HepG2 (cell line): ENCODE results near the gene CASD1. TPM values are rescaled to one million over a fixed set of nuclear protein-coding genes. Genes with fewer than 3 reads are reported as not detected.

ENCODE experiments used
- BORCS8-MEF2B ChIP-seq: sonication (generic); formaldehyde crosslinking; IDR thresholded peaks from 2 replicates; pipeline ENCODE4 v1.8.0; 2022; ENCODE audit warnings: mild to moderate bottlenecking, missing genetic modification reagents
- CBFB ChIP-seq: sonication (generic); formaldehyde crosslinking; IDR thresholded peaks from 2 replicates; pipeline ENCODE4 v1.4.0; 2020; ENCODE audit warnings: missing genetic modification reagents
- DPF2 ChIP-seq: sonication (generic); formaldehyde crosslinking; IDR thresholded peaks from 2 replicates; pipeline ENCODE4 v1.4.0; 2020; ENCODE audit warnings: mild to moderate bottlenecking, low read depth, missing genetic modification reagents, borderline replicate concordance
- FOXA3 ChIP-seq: IDR thresholded peaks from 2 replicates; pipeline ENCODE4 v1.6.1; 2016; ENCODE audit warnings: missing genetic modification reagents, missing compliant biosample characterization
- GABPB1 ChIP-seq: IDR thresholded peaks from 2 replicates; pipeline ENCODE4 v1.6.1; 2016; ENCODE audit warnings: mild to moderate bottlenecking, missing genetic modification reagents, moderate library complexity, missing compliant biosample characterization
- HOXA5 ChIP-seq: sonication (generic); formaldehyde crosslinking; IDR thresholded peaks from 2 replicates; pipeline ENCODE4 v1.4.0; 2020; ENCODE audit warnings: missing genetic modification reagents
- KDM6A ChIP-seq: IDR thresholded peaks from 2 replicates; pipeline ENCODE4 v1.6.1; 2016; ENCODE audit warnings: low read depth
- MAX ChIP-seq: IDR thresholded peaks from 2 replicates; pipeline ENCODE4 v1.6.1; 2012; ENCODE audit warnings: inconsistent platforms
- NR2C2 ChIP-seq: sonication (generic); formaldehyde crosslinking; IDR thresholded peaks from 2 replicates; pipeline ENCODE4 v1.4.0; 2020; ENCODE audit warnings: missing genetic modification reagents, mild to moderate bottlenecking, moderate library complexity, borderline replicate concordance
- PITX1 ChIP-seq: sonication (generic); formaldehyde crosslinking; IDR thresholded peaks from 2 replicates; pipeline ENCODE4 v1.5.1; 2020; ENCODE audit warnings: mild to moderate bottlenecking, missing genetic modification reagents
- TARDBP ChIP-seq: sonication (generic); formaldehyde crosslinking; IDR thresholded peaks from 2 replicates; pipeline ENCODE4 v1.8.0; 2022; ENCODE audit warnings: mild to moderate bottlenecking, missing genetic modification reagents
- ZFY ChIP-seq: sonication (generic); formaldehyde crosslinking; IDR thresholded peaks from 2 replicates; pipeline ENCODE4 v1.4.0; 2020; ENCODE audit warnings: missing genetic modification reagents
- ZNF138 ChIP-seq: sonication (generic); formaldehyde crosslinking; IDR thresholded peaks from 2 replicates; pipeline ENCODE4 v1.5.0; 2020; ENCODE audit warnings: mild to moderate bottlenecking, low read depth, missing genetic modification reagents
- ZNF256 ChIP-seq: sonication (generic); formaldehyde crosslinking; conservative IDR thresholded peaks from 2 replicates; pipeline ENCODE4 v1.4.0; 2020; ENCODE audit warnings: missing genetic modification reagents
- ZNF296 ChIP-seq: sonication (generic); formaldehyde crosslinking; conservative IDR thresholded peaks from 2 replicates; pipeline ENCODE4 v1.5.0; 2020; ENCODE audit warnings: mild to moderate bottlenecking, missing genetic modification reagents
- ZNF44 ChIP-seq: sonication (generic); formaldehyde crosslinking; IDR thresholded peaks from 2 replicates; pipeline ENCODE4 v1.5.1; 2020; ENCODE audit warnings: mild to moderate bottlenecking, missing genetic modification reagents
- ZNF556 ChIP-seq: sonication (generic); formaldehyde crosslinking; IDR thresholded peaks from 2 replicates; pipeline ENCODE4 v1.4.0; 2020; ENCODE audit warnings: mild to moderate bottlenecking, missing genetic modification reagents, borderline replicate concordance
- ZNF670 ChIP-seq: sonication (generic); formaldehyde crosslinking; IDR thresholded peaks from 2 replicates; pipeline ENCODE4 v1.8.0; 2022; ENCODE audit warnings: mild to moderate bottlenecking, missing genetic modification reagents, borderline replicate concordance
- ZNF780A ChIP-seq: sonication (generic); formaldehyde crosslinking; IDR thresholded peaks from 2 replicates; pipeline ENCODE4 v1.8.0; 2022; ENCODE audit warnings: mild to moderate bottlenecking, missing genetic modification reagents, moderate library complexity
- ZNF781 ChIP-seq: sonication (generic); formaldehyde crosslinking; IDR thresholded peaks from 2 replicates; pipeline ENCODE4 v1.5.1; 2020; ENCODE audit warnings: borderline replicate concordance, mild to moderate bottlenecking, missing genetic modification reagents; ENCODE audit errors: not compliant biosample characterization
- ZNF790 ChIP-seq: sonication (generic); formaldehyde crosslinking; IDR thresholded peaks from 2 replicates; pipeline ENCODE4 v1.8.0; 2022; ENCODE audit warnings: missing genetic modification reagents, mild to moderate bottlenecking, borderline replicate concordance
- polyA plus RNA-seq, 8 experiments: library from polyadenylated mRNA; depleted of rRNA in 3 of 8; stranded (reverse) in 7 of 8; unstranded in 1 of 8; fragments of >200 nt; fragmentation: Illumina TruSeq in 4 of 8; extraction: Trizol in 4 of 8; gene quantifications; 2 replicates each; pipeline versions ENCODE4 v1.2.1 to v1.2.3, GENCODE V29; 2011 to 2016; ENCODE audit warnings: low read depth in 4 of 8, missing spikeins in 1 of 8, mixed read lengths in 1 of 8; ENCODE audit not compliant: insufficient read depth in 1 of 8
- total RNA-seq, 5 experiments: library from RNA; depleted of rRNA; stranded (reverse); fragments of >200 nt; fragmentation: Illumina TruSeq; extraction: Trizol; gene quantifications; 2 replicates each; pipeline ENCODE4 v1.2.3, GENCODE V29; 2016; ENCODE audit warnings: low read depth in 1 of 5
- TF ChIP-seq, protein P1 (sequence below): sonication (generic); formaldehyde crosslinking; IDR thresholded peaks from 2 replicates; pipeline ENCODE4 v1.4.0; 2020; ENCODE audit warnings: missing genetic modification reagents, borderline replicate concordance
- TF ChIP-seq, protein P2 (sequence below): sonication (generic); formaldehyde crosslinking; IDR thresholded peaks from 2 replicates; pipeline ENCODE4 v1.4.0; 2020; ENCODE audit warnings: missing genetic modification reagents
- TF ChIP-seq, protein P3 (sequence below): sonication (generic); formaldehyde crosslinking; IDR thresholded peaks from 2 replicates; pipeline ENCODE4 v1.8.0; 2022; ENCODE audit warnings: mild to moderate bottlenecking, missing genetic modification reagents; ENCODE audit not compliant: insufficient replicate concordance

CASD1 gene
- total and polyA plus RNA-seq, 2 of the 13 experiments (the other 11 are each of a cell fraction or from before 2014, with no cell fraction given), result 22.9 to 32.6 TPM

DNA sequence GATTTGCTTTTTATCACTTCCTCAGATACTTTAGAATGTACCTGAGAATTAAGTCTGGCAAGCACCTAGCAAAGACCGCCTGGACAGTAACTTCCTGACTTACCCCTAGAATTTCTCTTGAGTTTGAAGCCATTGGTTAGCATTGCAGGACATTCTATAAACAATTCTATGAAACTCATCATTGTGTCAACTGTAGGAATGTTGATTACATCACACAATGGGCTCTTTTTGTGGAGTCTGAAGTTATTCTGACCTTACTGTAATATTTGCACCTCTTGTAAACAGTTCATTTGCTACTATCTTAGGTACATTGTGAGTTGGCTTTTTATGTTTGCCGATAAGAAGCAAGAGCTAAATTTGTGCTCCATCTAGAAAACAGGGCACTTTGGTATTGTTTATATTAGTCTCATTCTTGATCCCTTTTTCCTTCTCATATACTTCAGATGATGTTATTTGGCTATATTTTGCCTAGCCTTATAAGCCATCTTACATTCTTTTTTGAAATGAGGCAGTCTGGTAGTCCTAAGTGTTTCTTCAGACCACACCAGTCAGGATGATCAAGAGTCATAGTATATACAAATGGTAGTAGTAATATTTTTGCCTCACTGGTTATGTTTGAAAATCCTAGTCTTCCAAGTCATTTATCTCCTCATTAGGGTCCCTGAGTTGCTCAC, 52.4 kb downstream of the CASD1 start (continued):
- TF ChIP-seq ZNF556 (CRISPR knock-in tag) (no peak; the same call in 1 of the 2 replicates), ZNF781 (CRISPR knock-in tag) (no peak), ZNF790 (CRISPR knock-in tag) (no peak), KDM6A (CRISPR knock-in tag) (peak; percentile 68), FOXA3 (peak; percentile 98), BORCS8-MEF2B (no peak), NR2C2 (no peak; the same call in 1 of the 2 replicates), DPF2 (CRISPR knock-in tag) (peak; percentile 84), PITX1 (CRISPR knock-in tag) (no peak), ZNF44 (0 out of 2 replicates have a peak, but pooled peaks have one; percentile 27), ZNF780A (CRISPR knock-in tag) (no peak), ZNF138 (CRISPR knock-in tag) (no peak), CBFB (CRISPR knock-in tag) (peak; percentile 63; the same call in 1 of the 2 replicates), ZFY (CRISPR knock-in tag) (no peak), GABPB1 (CRISPR knock-in tag) (no peak), MAX (0 out of 2 replicates have a peak, but pooled peaks have one; percentile 17), ZNF296 (no peak), ZNF670 (CRISPR knock-in tag) (no peak), TARDBP (CRISPR knock-in tag) (peak; percentile 66), ZNF256 (CRISPR knock-in tag) (no peak), HOXA5 (peak; percentile 73)
- TF ChIP-seq, protein P1, sequence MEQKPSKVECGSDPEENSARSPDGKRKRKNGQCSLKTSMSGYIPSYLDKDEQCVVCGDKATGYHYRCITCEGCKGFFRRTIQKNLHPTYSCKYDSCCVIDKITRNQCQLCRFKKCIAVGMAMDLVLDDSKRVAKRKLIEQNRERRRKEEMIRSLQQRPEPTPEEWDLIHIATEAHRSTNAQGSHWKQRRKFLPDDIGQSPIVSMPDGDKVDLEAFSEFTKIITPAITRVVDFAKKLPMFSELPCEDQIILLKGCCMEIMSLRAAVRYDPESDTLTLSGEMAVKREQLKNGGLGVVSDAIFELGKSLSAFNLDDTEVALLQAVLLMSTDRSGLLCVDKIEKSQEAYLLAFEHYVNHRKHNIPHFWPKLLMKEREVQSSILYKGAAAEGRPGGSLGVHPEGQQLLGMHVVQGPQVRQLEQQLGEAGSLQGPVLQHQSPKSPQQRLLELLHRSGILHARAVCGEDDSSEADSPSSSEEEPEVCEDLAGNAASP, result peak; percentile 83
- TF ChIP-seq, protein P2, sequence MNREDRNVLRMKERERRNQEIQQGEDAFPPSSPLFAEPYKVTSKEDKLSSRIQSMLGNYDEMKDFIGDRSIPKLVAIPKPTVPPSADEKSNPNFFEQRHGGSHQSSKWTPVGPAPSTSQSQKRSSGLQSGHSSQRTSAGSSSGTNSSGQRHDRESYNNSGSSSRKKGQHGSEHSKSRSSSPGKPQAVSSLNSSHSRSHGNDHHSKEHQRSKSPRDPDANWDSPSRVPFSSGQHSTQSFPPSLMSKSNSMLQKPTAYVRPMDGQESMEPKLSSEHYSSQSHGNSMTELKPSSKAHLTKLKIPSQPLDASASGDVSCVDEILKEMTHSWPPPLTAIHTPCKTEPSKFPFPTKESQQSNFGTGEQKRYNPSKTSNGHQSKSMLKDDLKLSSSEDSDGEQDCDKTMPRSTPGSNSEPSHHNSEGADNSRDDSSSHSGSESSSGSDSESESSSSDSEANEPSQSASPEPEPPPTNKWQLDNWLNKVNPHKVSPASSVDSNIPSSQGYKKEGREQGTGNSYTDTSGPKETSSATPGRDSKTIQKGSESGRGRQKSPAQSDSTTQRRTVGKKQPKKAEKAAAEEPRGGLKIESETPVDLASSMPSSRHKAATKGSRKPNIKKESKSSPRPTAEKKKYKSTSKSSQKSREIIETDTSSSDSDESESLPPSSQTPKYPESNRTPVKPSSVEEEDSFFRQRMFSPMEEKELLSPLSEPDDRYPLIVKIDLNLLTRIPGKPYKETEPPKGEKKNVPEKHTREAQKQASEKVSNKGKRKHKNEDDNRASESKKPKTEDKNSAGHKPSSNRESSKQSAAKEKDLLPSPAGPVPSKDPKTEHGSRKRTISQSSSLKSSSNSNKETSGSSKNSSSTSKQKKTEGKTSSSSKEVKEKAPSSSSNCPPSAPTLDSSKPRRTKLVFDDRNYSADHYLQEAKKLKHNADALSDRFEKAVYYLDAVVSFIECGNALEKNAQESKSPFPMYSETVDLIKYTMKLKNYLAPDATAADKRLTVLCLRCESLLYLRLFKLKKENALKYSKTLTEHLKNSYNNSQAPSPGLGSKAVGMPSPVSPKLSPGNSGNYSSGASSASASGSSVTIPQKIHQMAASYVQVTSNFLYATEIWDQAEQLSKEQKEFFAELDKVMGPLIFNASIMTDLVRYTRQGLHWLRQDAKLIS (CRISPR knock-in tag), result peak; percentile 41; the same call in 1 of the 2 replicates
- TF ChIP-seq, protein P3, sequence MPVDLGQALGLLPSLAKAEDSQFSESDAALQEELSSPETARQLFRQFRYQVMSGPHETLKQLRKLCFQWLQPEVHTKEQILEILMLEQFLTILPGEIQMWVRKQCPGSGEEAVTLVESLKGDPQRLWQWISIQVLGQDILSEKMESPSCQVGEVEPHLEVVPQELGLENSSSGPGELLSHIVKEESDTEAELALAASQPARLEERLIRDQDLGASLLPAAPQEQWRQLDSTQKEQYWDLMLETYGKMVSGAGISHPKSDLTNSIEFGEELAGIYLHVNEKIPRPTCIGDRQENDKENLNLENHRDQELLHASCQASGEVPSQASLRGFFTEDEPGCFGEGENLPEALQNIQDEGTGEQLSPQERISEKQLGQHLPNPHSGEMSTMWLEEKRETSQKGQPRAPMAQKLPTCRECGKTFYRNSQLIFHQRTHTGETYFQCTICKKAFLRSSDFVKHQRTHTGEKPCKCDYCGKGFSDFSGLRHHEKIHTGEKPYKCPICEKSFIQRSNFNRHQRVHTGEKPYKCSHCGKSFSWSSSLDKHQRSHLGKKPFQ (CRISPR knock-in tag), result peak; percentile 52
